GM12872 (cell line): ENCODE data around the gene ABCA6.

ENCODE experiments used
- CTCF ChIP-seq: IDR thresholded peaks from 3 replicates; pipeline ENCODE4 v1.5.1; 2011; ENCODE audit warnings: low read depth, mild to moderate bottlenecking, low read length, moderate library complexity; ENCODE audit not compliant: insufficient read depth

ABCA6 gene

GRCh38 chr17:69147460-69147859, 5.8 kb upstream of the ABCA6 start:
- TF ChIP-seq CTCF: no peak

- TF ChIP-seq CTCF: no peak
These were observed 2.9 kb upstream of the ABCA6 start for GRCh38 chr17:69144331-69145255.

GRCh38 chr17:69143683-69144231, 2.1 kb upstream of the ABCA6 start:
- no peak for TF ChIP-seq CTCF

- no peak for TF ChIP-seq CTCF
These were observed 1.5 kb upstream of the ABCA6 start for GRCh38 chr17:69143151-69143550.

GRCh38 chr17:69142175-69142802, 594 bp upstream of the ABCA6 start:
- TF ChIP-seq CTCF: no peak

GRCh38 chr17:69134112-69134511, 7.6 kb downstream of the ABCA6 start:
- no peak for TF ChIP-seq CTCF

GRCh38 chr17:69130627-69131296, 10.9 kb downstream of the ABCA6 start:
- no peak for TF ChIP-seq CTCF
